ENCODE data around the gene TGFA. TPM values are rescaled to one million over a fixed set of nuclear protein-coding genes. Genes with fewer than 3 reads are reported as not detected.
"Not testable (repeated sequence)": the region's sequence is repeated elsewhere in the genome, so short reads cannot be mapped to it uniquely, and the experiment has no call there.

Gene TGFA
- total RNA-seq, 1 donor: 0.63 TPM

DNA sequence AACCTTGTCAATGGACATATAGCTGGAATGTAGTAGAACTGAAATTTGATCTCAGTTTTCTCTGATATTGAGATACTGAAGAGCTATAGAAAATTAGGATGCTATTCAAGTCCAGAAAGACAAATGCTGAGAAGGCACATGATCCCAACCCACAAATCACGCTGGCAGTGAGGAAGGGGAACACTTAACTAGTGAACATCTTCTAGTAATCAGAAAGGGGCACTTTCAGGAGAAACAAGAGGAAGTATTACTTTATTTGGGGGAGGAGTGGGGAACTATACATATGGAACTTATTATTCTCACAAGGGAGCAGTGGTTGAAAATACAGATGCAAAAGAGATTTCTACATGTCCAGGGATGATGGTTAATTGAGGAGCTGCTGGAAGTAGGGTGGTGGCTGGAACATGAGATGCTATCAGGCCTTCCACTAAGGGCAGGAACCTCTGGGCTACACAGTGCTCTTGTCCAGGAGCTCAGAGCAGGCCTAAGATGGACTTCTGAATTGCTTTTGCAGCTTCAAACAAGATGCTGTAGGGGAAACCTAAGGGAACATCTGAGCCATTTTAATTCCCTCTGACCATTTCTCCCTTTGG is 79.3 kb downstream of the TGFA start:
- Histone ChIP-seq H3K27me3 (ENCODE audit: insufficient read depth, low read length) (no peaks in the 10 kb centered on the region), H3K4me3 (ENCODE audit: low read length) (no peak overlapping the region), H3K9me3 (ENCODE audit: low read depth, low read length) (no peaks in the 10 kb centered on the region), H3K4me1 (ENCODE audit: insufficient read depth, low read length) (peaks cover 72% of the 10 kb centered on the region)

DNA sequence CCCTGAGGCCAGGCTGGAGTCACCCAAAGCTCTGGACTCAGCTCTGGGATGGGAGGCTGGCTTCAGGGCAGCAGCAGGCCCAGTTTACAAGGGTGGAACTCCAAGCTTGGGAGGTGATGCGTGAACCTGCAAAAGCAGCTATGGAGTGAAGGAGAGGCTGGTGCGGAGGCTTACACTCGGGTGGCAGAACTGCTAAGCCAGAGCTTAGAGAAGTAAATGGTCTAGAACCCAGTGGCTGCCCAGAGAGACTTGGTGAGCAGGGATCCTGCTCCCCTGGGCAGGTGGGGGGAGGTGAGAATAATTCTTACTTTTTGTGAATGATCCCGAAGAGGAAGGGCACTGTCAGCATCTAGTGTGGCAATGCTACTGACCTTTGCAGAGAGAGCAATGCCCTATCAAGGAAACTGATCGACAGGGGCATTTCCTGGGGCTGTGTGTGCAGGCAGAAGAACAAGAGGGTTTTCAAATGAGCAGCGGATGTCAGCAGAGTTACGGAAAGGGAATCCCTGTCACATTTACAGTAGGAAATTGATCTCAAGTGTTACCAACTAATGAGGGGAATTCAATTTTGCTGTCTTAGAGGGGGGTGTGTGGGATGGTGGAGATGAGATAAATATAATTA is 80.4 kb downstream of the TGFA start:
- no peak overlapping the region for H3K4me3 ChIP-seq (ENCODE audit: low read length)
- no peaks in the 10 kb centered on the region for H3K27me3 ChIP-seq (ENCODE audit: insufficient read depth, low read length)
- H3K4me1 ChIP-seq (ENCODE audit: insufficient read depth, low read length): peaks cover 70% of the 10 kb centered on the region
- H3K9me3 ChIP-seq (ENCODE audit: low read depth, low read length): no peaks in the 10 kb centered on the region

DNA sequence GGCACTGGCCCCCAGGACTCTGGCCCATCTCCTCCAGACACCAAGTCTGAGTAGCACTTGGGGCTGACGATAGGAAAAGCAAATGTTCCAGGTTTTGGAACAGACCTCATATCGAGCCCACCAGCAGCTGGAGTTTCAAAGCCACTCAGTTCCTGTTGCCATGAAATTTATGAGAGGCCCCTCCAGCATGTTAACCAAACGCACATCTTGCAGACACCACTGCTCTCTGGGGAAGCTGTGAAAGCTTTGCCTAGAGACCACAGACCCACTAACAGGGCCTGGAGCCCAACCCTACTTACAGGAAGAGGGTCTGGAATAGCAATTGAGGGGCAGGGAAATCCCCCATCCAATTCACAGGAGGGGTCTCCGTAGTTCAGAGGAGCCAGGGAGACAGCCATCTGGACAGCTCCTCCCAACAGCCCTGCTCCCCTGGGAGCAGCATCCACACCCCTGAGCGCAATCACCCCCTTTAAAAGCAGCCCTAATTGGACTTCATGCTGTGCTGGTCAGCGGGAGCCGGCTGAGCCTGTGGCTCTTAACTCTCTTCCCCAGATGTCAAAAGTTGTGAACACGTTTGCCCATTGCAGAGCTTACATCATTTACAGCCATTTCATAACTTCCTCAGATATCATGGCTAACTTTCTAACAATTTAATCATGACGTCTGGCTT is 81.3 kb downstream of the TGFA start:
- Histone ChIP-seq H3K4me3 (ENCODE audit: low read length) (no peak overlapping the region), H3K27me3 (ENCODE audit: insufficient read depth, low read length) (no peaks in the 10 kb centered on the region), H3K9me3 (ENCODE audit: low read depth, low read length) (no peaks in the 10 kb centered on the region), H3K4me1 (ENCODE audit: insufficient read depth, low read length) (peaks cover 70% of the 10 kb centered on the region)

DNA sequence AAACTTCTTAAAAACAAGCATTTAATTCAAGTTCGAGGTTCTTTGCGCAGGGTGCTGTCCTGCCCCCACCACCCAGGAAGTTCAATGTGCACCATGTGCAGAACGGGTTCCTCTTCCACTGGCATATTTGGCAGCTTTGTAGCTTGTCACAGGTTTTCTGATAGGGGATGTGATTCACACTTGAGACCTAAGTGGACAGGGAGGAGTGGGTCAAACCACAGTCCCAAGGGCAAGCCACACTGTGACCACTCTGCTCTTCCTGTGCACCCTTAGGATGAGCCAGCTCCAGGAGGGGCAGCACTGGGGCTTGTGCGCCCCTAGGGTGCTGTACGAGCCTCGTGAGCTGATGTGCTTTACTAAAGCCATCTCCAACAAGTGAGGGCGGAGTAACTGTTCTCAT is 82.5 kb downstream of the TGFA start:
- no peak overlapping the region for H3K4me3 ChIP-seq (ENCODE audit: low read length)
- peaks cover 68% of the 10 kb centered on the region for H3K4me1 ChIP-seq (ENCODE audit: insufficient read depth, low read length)
- no peaks in the 10 kb centered on the region for H3K27me3 ChIP-seq (ENCODE audit: insufficient read depth, low read length)
- no peaks in the 10 kb centered on the region for H3K9me3 ChIP-seq (ENCODE audit: low read depth, low read length)

DNA sequence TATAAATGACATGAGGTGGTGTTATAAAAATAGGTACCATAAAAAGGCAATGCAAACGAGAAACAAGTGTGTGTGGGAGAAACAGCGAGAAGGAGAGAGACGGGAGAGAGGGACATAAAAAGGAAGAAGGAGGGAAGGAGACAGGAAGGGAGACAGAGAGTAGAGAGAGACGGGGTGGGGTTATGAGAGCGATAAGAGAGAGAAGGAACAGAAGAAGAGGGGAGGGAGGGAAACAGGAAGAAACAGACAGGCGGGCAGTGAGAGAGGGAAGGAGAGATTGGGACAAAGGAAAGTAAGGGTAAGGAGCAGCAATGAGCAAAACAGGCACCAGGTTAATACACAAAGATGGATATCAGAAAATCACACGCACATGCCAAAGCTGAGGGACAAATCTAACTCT is 83.7 kb downstream of the TGFA start:
- Histone ChIP-seq H3K27me3 (ENCODE audit: insufficient read depth, low read length) (no peaks in the 10 kb centered on the region), H3K4me1 (ENCODE audit: insufficient read depth, low read length) (peaks cover 57% of the 10 kb centered on the region), H3K9me3 (ENCODE audit: low read depth, low read length) (no peaks in the 10 kb centered on the region), H3K4me3 (ENCODE audit: low read length) (no peak overlapping the region)

DNA sequence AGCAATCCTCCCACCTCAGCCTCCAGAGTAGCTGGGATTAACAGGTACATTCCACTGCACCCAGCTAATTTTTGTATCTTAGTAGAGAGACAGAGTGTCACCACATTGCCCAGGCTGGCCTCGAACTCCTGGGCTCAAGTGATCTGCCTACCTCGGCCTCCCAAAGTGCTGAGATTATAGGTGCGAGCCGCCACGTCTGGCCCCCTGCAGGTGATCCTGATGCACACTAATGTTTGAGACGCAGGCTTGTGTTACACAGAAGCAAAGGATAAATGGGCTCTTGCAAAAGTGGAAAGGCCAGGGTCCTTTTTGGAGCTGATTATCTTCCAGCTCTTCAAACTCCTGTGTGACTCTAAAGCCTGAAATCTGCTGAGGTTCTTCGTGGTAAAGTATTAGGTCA is 84.2 kb downstream of the TGFA start:
- Histone ChIP-seq H3K27me3 (ENCODE audit: insufficient read depth, low read length) (no peaks in the 10 kb centered on the region), H3K9me3 (ENCODE audit: low read depth, low read length) (no peaks in the 10 kb centered on the region), H3K4me1 (ENCODE audit: insufficient read depth, low read length) (peaks cover 52% of the 10 kb centered on the region), H3K4me3 (ENCODE audit: low read length) (no peak overlapping the region)

DNA sequence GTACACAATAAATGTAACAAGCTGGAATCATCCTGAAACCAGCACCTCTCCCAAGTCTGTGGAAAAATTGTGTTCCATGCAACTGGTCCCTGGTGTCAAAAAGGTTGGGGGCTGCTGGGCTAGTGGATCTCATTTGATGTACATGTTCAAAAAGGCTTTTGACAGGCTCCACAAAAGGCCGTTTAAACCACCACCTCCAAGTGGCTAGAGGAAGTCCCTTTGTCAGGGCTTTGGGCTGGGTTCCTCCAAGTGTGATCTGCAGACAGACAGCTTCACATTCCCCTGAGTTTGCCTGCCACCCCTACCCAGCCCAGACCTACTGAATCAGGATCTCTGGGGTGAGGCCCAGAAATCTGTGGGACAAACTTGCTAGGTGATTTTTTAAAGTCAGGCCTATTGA is 84.7 kb downstream of the TGFA start:
- Histone ChIP-seq H3K4me3 (ENCODE audit: low read length) (no peak overlapping the region), H3K9me3 (ENCODE audit: low read depth, low read length) (no peaks in the 10 kb centered on the region), H3K27me3 (ENCODE audit: insufficient read depth, low read length) (no peaks in the 10 kb centered on the region), H3K4me1 (ENCODE audit: insufficient read depth, low read length) (peaks cover 46% of the 10 kb centered on the region)

DNA sequence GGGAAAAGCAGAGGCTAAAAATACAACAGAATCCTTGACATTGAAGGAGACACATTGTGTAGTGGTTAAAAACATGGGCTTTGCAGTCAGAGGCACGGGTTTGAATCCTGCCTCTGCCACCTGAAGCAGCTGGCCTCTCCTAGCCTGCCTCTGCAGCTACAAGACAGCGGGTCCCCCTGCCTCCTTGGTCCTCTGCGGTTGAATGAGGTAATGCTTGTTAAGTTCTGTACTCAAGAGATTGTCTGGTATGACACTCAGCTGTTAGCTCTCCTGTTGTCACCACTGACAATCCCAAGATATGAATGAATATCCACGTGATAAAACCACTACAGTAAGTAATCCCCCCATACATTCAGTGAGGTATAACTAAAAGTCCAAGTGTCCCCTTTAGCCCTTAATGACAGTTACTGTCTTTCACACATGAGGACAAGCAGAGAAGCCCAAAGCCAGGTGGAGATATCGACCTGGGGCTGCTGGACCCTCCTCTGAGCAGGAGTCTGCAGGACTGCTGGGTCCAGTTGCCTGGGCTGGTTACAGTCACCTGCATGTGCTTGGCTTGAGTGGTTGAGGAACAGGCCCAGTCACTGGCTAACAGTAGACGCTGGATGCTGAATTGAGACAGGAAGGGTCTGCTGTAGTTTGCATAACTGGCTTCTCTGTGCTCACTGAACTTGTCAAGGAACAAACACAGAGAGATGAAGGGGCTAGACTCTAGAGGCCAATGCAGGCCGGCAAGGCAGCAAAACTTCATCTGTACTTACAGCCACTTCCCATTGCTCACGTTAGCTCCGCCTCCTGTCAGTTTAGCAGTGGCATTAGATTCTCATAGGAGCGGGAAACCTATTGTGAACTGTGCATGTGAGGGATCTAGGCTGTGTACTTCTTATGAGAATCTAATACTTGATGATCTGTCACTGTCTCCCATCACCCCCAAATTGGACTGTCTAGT is 85.5 kb downstream of the TGFA start:
- peaks cover 38% of the 10 kb centered on the region for H3K4me1 ChIP-seq (ENCODE audit: insufficient read depth, low read length)
- no peaks in the 10 kb centered on the region for H3K9me3 ChIP-seq (ENCODE audit: low read depth, low read length)
- no peak overlapping the region for H3K4me3 ChIP-seq (ENCODE audit: low read length)
- H3K27me3 ChIP-seq (ENCODE audit: insufficient read depth, low read length): no peaks in the 10 kb centered on the region

DNA sequence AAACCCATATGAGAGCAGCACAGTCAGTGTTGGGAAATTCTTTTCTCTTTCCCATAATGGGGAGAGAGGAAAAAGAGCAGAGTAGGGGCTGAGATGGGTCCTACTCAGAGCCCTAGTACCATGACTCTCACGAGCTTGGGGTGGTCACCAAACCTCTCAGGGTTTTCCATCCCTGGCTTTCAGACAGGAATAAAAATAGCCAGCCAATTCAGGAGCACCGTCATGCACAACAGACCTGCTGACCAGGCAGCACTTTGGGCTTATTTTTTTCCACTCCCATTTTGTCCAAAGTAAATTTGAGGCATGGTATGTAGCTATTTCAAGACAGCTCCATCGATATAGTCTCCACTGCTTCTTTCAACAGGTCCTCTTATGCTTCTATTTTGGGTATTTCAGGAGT is 86.4 kb downstream of the TGFA start:
- Histone ChIP-seq H3K4me3 (ENCODE audit: low read length) (no peak overlapping the region), H3K4me1 (ENCODE audit: insufficient read depth, low read length) (peaks cover 30% of the 10 kb centered on the region), H3K9me3 (ENCODE audit: low read depth, low read length) (no peaks in the 10 kb centered on the region), H3K27me3 (ENCODE audit: insufficient read depth, low read length) (no peaks in the 10 kb centered on the region)

DNA sequence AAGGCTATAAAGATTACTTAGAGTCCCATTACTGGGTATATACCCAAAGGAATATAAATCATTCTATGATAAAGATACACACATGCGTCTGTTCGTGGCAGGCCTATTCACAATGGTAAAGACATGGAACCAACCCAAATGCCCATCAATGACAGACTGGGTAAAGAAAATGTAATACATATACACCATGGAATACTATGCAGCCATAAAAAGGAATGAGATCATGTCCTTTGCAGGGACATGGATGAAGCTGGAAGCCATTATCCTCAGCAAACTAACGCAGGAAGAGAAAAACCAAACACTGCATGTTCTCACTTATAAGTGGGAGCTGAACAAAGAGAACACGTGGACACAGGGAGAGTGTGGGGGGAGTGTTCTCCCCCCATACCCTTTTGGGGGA is 87.0 kb downstream of the TGFA start:
- not testable (repeated sequence) for H3K9me3 ChIP-seq (ENCODE audit: low read depth, low read length); H3K27me3 ChIP-seq (ENCODE audit: insufficient read depth, low read length); H3K4me3 ChIP-seq (ENCODE audit: low read length)
- peaks cover 24% of the 10 kb centered on the region for H3K4me1 ChIP-seq (ENCODE audit: insufficient read depth, low read length)

DNA sequence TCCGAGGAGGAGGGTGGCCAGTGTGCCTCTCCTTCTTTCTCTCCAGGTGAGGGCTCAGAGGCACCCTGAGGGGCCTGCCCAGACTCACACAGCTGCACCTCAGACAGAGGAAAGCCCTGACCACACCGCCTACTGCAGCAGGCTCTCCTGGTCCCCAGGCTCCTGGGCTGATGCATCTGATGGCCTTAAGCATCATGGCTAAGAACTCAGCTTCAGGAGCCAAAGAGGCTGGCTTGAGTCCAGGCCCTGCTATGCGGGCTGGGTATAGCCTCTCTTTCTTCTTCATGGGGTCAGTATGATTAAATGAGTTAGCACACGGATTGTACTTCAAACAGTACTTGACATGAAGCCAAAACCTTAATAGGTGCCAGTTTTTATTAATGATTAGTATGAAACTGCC is 89.6 kb downstream of the TGFA start:
- Histone ChIP-seq H3K9me3 (ENCODE audit: low read depth, low read length) (no peaks in the 10 kb centered on the region), H3K4me1 (ENCODE audit: insufficient read depth, low read length) (no peaks in the 10 kb centered on the region), H3K27me3 (ENCODE audit: insufficient read depth, low read length) (no peaks in the 10 kb centered on the region), H3K4me3 (ENCODE audit: low read length) (no peak overlapping the region)

DNA sequence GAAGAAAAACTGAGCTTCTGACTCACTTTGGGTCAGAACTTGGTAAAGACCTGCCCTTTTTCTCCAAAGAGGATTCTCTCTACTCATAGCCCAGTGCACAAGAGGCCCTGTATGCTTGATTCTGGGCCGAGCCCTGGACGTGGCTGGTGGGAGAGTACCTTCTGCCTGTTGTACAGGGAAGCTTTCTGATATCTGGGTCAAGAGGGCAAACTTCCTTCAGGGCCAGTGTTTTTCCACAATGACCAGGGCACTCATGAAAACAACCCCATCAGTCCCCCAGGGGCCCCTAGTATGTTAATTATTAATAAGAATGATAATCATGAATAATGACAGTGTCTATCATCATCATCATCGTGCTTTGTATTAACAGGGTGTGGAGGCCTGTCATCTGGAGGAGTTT is 90.0 kb downstream of the TGFA start:
- Histone ChIP-seq H3K4me1 (ENCODE audit: insufficient read depth, low read length) (no peaks in the 10 kb centered on the region), H3K4me3 (ENCODE audit: low read length) (no peak overlapping the region), H3K9me3 (ENCODE audit: low read depth, low read length) (no peaks in the 10 kb centered on the region), H3K27me3 (ENCODE audit: insufficient read depth, low read length) (no peaks in the 10 kb centered on the region)

DNA sequence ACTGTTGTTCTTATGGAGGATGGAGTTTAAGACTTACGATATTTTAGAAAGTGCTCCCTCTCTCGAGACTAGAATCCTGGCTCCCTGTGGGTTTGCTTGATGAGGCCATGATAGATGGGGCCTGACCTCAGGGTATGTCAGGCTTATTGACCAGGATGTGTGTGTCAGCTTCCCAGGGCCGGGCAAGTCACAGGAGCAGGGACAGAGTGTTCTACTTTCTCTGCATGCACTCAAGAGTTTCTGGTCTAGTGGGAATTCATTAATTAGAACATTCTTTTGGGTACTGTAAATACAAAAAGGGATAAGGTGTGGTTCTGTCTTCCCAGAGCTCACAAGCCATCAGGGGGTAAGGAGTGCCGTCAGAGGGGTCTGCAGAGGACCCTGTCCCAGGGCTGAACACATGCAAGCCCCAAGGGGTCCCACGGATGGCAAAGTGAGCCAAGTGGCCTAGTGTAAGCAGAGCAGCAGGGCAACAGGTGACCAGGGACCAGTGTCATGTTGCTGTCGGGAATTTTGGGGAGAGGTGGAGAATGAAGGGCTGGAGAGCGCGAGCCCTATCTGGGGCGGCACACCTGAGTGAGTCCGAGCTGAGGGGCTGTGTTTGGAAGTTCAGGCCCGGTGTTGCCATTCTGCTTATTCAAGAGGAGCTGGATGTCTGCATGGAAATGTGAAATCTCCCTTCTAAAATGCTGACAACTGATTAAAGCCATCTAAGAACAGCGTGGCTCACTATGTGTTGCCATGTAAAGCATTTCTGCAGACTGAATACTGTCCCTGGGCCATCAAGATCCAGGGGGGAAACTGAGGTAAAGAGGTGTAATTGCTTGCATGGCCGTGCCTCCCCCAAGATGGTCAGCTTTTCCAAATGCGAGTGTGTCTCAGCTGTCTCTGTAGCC is 91.4 kb downstream of the TGFA start:
- no peaks in the 10 kb centered on the region for H3K4me1 ChIP-seq (ENCODE audit: insufficient read depth, low read length)
- no peaks in the 10 kb centered on the region for H3K9me3 ChIP-seq (ENCODE audit: low read depth, low read length)
- no peaks in the 10 kb centered on the region for H3K27me3 ChIP-seq (ENCODE audit: insufficient read depth, low read length)
- no peak overlapping the region for H3K4me3 ChIP-seq (ENCODE audit: low read length)

DNA sequence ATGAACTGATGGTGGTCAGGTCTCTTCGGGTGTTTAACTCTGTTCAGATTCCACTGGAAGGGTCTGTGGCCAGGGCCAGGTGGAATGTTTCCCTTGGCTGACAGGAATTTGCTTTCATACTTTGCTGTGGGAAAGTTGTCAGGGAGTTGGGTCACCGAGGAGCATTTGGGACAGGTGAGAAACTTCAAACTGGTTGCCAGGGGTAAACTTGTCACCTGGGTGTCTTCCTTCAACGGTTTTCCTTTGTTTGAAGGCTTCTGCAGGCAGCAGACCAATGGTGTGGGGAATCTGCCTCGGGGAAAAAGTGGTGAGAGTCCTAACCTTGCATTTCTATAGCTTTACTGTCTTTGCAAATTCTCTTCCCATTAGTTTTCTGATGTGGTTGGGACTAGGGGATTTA is 92.2 kb downstream of the TGFA start:
- H3K4me1 ChIP-seq (ENCODE audit: insufficient read depth, low read length): no peaks in the 10 kb centered on the region
- H3K4me3 ChIP-seq (ENCODE audit: low read length): no peak overlapping the region
- no peaks in the 10 kb centered on the region for H3K9me3 ChIP-seq (ENCODE audit: low read depth, low read length)
- no peaks in the 10 kb centered on the region for H3K27me3 ChIP-seq (ENCODE audit: insufficient read depth, low read length)

Measured in mononuclear cell (primary cell).